Type B pancreatic cell (in vitro differentiated cells): ENCODE measurements around the gene OXER1. TPM values are rescaled to one million over a fixed set of nuclear protein-coding genes. Genes with fewer than 3 reads are reported as not detected.

ENCODE experiments used
- DNase-seq: peaks from one replicate; pipeline ENCODE4 v3.0.0; 2021; ENCODE audit warnings: mixed read lengths; ENCODE audit not compliant: unreplicated experiment; ENCODE audit errors: extremely low spot score
- H3K27ac Mint-ChIP-seq: 2 replicates; pipeline ENCODE4 v1.8.0; 2021; ENCODE audit warnings: mild to moderate bottlenecking, mixed read lengths
- H3K27me3 Mint-ChIP-seq: 2 replicates; pipeline ENCODE4 v1.8.0; 2021; ENCODE audit warnings: mixed read lengths
- H3K36me3 Mint-ChIP-seq: 2 replicates; pipeline ENCODE4 v1.8.0; 2021; ENCODE audit warnings: mixed read lengths
- H3K4me1 Mint-ChIP-seq: one replicate; pipeline ENCODE4 v1.8.0; 2021; ENCODE audit warnings: mixed read lengths; ENCODE audit not compliant: unreplicated experiment
- H3K4me3 Mint-ChIP-seq: 2 replicates; pipeline ENCODE4 v1.8.0; 2021; ENCODE audit warnings: mild to moderate bottlenecking, mixed read lengths
- H3K9me3 Mint-ChIP-seq: 2 replicates; pipeline ENCODE4 v1.8.0; 2021; ENCODE audit warnings: mixed read lengths
- total RNA-seq: library from RNA; stranded (reverse); gene quantifications from 2 replicates; pipeline ENCODE4 v1.2.1, GENCODE V29; 2021; ENCODE audit warnings: low replicate concordance
- TF ChIP-seq, protein P1 (sequence below): fragments of 200-600 bp; sonication (generic); conservative IDR thresholded peaks from 2 replicates; pipeline ENCODE4 v1.5.0; 2021; ENCODE audit warnings: antibody characterized with exemption, mild to moderate bottlenecking

OXER1 gene
- total RNA-seq, 1 donor from 2014 or later = 2.8 TPM

GRCh38 chr2:42788882-42789281, 24.9 kb upstream of the OXER1 start:
- Mint-ChIP-seq H3K4me1 (peaks cover 29% of the 10 kb centered on the region), H3K9me3 (no peaks in the 10 kb centered on the region), H3K36me3 (peaks cover 5% of the 10 kb centered on the region), H3K4me3 (no peak overlapping the region), H3K27me3 (peaks cover 8% of the 10 kb centered on the region), H3K27ac (no peak overlapping the region)
- DNase-seq = no peak
- TF ChIP-seq, protein P1, sequence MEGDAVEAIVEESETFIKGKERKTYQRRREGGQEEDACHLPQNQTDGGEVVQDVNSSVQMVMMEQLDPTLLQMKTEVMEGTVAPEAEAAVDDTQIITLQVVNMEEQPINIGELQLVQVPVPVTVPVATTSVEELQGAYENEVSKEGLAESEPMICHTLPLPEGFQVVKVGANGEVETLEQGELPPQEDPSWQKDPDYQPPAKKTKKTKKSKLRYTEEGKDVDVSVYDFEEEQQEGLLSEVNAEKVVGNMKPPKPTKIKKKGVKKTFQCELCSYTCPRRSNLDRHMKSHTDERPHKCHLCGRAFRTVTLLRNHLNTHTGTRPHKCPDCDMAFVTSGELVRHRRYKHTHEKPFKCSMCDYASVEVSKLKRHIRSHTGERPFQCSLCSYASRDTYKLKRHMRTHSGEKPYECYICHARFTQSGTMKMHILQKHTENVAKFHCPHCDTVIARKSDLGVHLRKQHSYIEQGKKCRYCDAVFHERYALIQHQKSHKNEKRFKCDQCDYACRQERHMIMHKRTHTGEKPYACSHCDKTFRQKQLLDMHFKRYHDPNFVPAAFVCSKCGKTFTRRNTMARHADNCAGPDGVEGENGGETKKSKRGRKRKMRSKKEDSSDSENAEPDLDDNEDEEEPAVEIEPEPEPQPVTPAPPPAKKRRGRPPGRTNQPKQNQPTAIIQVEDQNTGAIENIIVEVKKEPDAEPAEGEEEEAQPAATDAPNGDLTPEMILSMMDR = no peak

- Mint-ChIP-seq H3K36me3 (peaks cover 5% of the 10 kb centered on the region), H3K4me3 (no peak overlapping the region), H3K27ac (no peak overlapping the region), H3K27me3 (peaks cover 6% of the 10 kb centered on the region), H3K4me1 (peaks cover 24% of the 10 kb centered on the region), H3K9me3 (no peaks in the 10 kb centered on the region)
- no peak for DNase-seq
- TF ChIP-seq, protein P1 = no peak
Measured at GRCh38 chr2:42788478-42788793, 24.5 kb upstream of the OXER1 start.

DNA sequence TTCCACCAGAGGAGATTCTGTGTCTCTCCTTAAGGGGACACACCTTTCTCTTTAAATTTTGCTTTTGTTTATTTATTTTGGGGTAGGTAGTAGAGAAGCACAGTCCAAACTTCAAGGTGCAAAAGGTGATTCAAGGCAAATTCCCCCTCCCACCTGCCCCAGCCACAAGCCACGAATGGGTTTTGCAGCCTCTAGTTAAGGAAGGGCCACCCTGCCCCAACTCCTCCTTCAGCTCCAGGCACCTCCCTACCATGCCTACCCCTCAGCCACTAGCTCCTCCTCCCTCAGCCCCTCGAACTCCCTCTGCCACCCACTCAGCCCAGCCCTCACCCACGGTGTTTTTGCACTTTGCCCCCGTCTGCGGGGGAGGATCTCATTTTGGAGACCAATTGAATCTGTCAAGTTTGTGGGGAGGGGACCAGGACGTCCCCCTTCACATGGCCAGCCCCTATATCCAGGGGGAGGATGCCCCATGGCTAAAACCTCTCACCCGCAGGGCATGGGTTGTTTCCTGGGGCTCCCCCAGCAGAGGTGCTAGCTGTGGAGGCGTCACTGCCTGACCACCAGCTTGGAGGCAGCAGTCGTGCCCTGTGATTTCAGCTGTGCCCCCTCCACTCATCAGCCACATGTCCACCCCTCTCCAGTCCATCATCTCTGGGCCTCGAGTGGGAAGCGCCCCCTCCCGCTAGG, 24.0 kb upstream of the OXER1 start:
- Mint-ChIP-seq H3K27me3 (peaks cover 6% of the 10 kb centered on the region), H3K4me3 (no peak overlapping the region), H3K9me3 (no peaks in the 10 kb centered on the region), H3K27ac (no peak overlapping the region), H3K36me3 (peaks cover 5% of the 10 kb centered on the region), H3K4me1 (peaks cover 22% of the 10 kb centered on the region)
- DNase-seq = peak; percentile 49
- TF ChIP-seq, protein P1 = no peak

DNA sequence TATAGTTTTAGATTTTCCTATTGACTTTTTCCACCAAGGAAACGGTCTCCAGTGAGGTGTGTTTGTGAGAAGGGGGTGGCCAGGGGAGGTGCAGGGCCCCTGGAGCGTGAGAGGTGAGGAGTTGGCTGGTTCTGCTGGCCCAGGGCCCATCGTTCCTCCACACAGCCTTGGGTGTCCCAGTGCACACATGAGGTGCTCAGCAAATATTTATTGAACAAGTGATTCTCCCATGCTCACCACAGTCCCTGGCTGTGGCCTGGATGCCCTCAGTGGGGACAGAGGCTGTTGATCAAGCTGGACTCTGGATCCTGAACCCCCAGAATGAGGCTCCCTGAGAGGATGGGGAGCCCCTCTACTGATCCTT, 23.5 kb upstream of the OXER1 start:
- no peak overlapping the region for H3K4me3 Mint-ChIP-seq
- H3K9me3 Mint-ChIP-seq = no peaks in the 10 kb centered on the region
- H3K36me3 Mint-ChIP-seq = peaks cover 6% of the 10 kb centered on the region
- peaks cover 6% of the 10 kb centered on the region for H3K27me3 Mint-ChIP-seq
- peaks cover 22% of the 10 kb centered on the region for H3K4me1 Mint-ChIP-seq
- TF ChIP-seq, protein P1 = no peak
- DNase-seq = peak; percentile 45
- no peak overlapping the region for H3K27ac Mint-ChIP-seq

DNA sequence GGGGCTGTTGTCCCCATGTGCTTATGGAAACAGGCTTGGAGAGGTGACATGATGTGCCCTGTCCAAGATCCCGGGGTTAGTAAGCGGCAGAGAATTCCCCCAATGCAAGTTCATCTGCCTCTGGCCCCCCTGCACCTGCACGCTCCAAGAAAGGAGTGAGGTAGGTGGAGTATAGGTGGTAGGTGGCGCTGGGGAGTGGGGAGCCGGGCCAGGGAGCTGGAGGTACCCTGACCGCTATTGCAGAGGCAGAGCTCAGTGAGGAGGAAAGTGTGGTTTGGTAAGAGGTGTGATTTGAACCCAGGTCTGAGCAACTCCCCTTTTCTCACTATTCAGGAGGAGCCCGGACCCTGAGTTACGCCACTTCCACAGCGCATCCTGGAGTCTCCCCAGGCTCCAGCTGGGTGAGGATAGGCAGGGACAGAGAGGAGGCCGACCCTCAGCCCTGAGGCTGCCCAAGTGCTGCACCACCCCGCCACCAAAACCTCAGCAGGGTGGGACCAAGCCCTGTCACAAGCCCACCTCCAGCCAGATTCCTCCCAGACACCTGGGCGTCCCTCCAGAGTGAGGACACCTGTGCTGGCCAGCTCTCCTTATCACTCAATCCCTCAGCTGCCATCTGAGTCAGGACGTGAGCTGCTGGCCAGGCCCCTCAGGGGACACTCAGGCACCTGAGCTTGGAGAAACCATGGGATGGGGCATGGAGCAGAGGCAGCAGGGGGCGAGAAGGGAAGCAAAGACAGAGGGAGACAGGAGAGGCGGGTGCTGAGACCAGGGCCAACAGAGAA, 22.8 kb upstream of the OXER1 start:
- DNase-seq = peak; percentile 51
- TF ChIP-seq, protein P1 = no peak
- H3K36me3 Mint-ChIP-seq = peaks cover 8% of the 10 kb centered on the region
- peaks cover 22% of the 10 kb centered on the region for H3K4me1 Mint-ChIP-seq
- H3K27me3 Mint-ChIP-seq = peaks cover 3% of the 10 kb centered on the region
- H3K9me3 Mint-ChIP-seq = no peaks in the 10 kb centered on the region
- peak overlapping the region; percentile 23 for H3K4me3 Mint-ChIP-seq
- H3K27ac Mint-ChIP-seq = peak overlapping the region; percentile 23
